Measurements from ENCODE around the gene IL17RE.
"Not testable (repeated sequence)": the region's sequence is repeated elsewhere in the genome, so short reads cannot be mapped to it uniquely, and the experiment has no call there.

The IL17RE gene, protein sequence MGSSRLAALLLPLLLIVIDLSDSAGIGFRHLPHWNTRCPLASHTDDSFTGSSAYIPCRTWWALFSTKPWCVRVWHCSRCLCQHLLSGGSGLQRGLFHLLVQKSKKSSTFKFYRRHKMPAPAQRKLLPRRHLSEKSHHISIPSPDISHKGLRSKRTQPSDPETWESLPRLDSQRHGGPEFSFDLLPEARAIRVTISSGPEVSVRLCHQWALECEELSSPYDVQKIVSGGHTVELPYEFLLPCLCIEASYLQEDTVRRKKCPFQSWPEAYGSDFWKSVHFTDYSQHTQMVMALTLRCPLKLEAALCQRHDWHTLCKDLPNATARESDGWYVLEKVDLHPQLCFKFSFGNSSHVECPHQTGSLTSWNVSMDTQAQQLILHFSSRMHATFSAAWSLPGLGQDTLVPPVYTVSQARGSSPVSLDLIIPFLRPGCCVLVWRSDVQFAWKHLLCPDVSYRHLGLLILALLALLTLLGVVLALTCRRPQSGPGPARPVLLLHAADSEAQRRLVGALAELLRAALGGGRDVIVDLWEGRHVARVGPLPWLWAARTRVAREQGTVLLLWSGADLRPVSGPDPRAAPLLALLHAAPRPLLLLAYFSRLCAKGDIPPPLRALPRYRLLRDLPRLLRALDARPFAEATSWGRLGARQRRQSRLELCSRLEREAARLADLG

DNA sequence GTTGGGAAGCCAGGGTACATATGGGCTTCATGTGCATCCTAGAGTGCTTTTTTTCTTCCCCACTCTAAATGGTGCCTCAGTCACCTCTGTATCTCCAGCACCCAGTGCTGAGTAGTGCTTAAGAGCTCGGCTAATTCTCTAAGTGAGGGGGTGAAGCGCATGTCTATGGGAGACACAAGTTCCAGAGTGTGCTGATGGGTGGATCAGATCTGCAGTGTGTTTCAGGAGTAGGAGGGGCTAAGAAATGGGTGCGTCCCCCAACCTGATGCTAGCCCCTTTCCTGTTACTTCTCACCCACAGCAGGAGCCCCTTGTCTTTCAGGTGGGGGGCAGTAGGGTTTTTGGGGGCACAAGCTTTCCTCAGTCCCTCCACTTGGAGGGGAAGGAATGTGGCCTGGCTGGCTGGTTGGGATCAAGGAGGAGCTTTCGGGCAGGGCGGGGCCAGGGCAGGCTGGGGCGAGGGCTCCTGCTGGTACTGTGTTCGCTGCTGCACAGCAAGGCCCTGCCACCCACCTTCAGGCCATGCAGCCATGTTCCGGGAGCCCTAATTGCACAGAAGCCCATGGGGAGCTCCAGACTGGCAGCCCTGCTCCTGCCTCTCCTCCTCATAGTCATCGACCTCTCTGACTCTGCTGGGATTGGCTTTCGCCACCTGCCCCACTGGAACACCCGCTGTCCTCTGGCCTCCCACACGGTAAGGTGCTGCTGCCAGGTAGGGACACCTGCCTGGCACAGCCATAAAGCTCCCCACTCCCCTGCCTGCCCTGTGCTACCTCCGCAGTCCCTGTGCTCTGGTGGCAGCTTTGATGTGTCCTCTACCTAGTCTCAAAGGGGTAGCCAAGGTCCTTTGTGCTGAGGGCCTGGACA, at the start of gene IL17RE:
Gene IL17RE, plus strand, starts transcription at position 477 of the 866 bp plus-strand sequence. Its CDS starts 85 bp downstream, at position 562.
- H3K36me3 ChIP-seq (ENCODE audit: control insufficient read depth in 1 of 2, insufficient read depth in 2 of 2, low read length in 2 of 2), result no peaks in the 10 kb centered on the region
- H3K27ac ChIP-seq (ENCODE audit: low read length), result peak within 1 kb of the TSS; percentile 83
- H3K9me3 ChIP-seq (ENCODE audit: control insufficient read depth in 1 of 2, low read length in 2 of 2), result no peaks in the 10 kb centered on the region
- H3K27me3 ChIP-seq (ENCODE audit: low read depth, low read length), result no peaks in the 10 kb centered on the region
- peaks cover 0 to 18% of the 10 kb centered on the region in 2 donors for H3K4me1 ChIP-seq (ENCODE audit: control insufficient read depth in 1 of 2, insufficient read depth in 2 of 2, low read length in 2 of 2)
- H3K4me3 ChIP-seq (ENCODE audit: low read depth in 1 of 2, low read length in 2 of 2), result peak within 1 kb of the TSS; percentile 44 to 64

DNA sequence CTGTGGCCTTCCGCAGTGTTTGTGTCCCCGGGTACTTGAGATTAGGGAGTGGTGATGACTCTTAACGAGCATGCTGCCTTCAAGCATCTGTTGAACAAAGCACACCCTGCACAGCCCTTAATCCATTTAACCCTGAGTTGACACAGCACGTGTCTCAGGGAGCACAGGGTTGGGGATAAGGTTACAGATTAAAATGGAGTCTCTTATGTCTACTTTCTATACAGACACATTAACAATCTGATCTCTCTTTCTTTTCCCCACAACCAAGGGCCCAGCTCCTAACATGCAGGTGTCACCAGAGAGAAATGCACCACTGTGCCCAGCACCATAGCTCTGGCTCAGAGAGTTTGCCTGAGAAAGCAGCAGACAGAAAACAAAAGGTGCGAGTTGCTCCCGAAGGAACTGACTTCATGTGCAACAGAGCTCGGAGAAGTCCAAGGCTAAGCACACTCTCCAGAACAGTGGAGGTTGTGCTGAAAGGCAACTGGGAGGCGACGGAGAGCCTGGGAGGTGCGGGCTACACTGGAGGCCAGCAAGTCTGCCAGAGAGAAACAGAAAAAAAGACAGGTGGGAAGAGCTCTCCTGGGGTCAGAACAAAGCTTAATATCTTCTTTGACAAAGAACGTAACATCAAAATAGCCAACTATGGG, 48.2 kb upstream of the IL17RE start:
- H3K36me3 ChIP-seq (ENCODE audit: control insufficient read depth in 1 of 2, insufficient read depth in 2 of 2, low read length in 2 of 2); H3K27me3 ChIP-seq (ENCODE audit: low read depth, low read length); H3K4me3 ChIP-seq (ENCODE audit: low read depth in 1 of 2, low read length in 2 of 2); H3K27ac ChIP-seq (ENCODE audit: low read length); H3K9me3 ChIP-seq (ENCODE audit: control insufficient read depth in 1 of 2, low read length in 2 of 2); H3K4me1 ChIP-seq (ENCODE audit: control insufficient read depth in 1 of 2, insufficient read depth in 2 of 2, low read length in 2 of 2): not testable (repeated sequence)

DNA sequence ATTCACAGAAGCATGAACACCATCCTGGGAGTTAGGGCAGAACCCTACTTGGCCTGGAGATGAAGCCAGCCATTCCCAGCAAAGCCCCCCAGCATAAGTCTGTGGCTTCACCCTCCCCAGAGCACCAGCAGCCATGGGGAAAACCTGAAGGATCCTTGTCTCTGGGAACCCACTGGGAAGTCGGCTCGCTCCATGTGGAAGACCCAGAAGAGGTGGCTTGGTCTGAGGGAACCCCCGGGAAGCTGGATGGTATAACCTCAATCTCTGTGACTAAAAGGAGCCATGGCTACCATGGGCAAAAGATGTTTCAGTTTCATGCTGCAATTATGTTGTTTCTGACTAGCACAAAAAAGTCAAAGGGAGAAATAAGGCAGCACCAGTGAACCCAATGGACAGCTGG, 47.1 kb upstream of the IL17RE start:
- Histone ChIP-seq H3K36me3 (ENCODE audit: control insufficient read depth in 1 of 2, insufficient read depth in 2 of 2, low read length in 2 of 2) (no peaks in the 10 kb centered on the region), H3K27ac (ENCODE audit: low read length) (no peak overlapping the region), H3K9me3 (ENCODE audit: control insufficient read depth in 1 of 2, low read length in 2 of 2) (no peaks in the 10 kb centered on the region), H3K4me3 (ENCODE audit: low read depth in 1 of 2, low read length in 2 of 2) (no peak overlapping the region), H3K27me3 (ENCODE audit: low read depth, low read length) (no peaks in the 10 kb centered on the region), H3K4me1 (ENCODE audit: control insufficient read depth in 1 of 2, insufficient read depth in 2 of 2, low read length in 2 of 2) (no peaks in the 10 kb centered on the region)

DNA sequence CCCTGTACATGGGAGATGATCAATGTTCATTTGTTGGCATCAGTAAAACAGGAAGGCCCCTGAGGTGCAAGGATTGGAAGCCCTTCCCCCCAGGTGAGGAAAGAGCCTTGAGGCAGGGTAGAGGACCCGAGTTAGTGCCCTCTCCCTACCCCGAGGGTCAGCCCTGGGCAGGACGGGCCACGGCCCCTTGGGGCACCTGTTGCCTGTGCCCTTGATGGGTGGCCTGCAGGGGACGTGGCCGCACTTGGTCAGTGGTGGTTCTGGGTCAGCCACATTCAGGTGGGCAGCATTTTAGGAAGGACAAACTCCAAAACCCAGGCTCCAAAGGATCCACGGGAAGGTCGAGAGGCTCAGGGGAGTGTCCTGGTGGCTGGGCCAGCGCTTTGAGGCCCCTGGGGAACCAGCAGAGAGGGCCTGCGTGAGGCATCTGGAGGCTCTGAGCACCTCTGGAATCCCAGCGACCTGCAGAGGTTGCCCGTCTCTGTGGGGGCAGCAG, 43.1 kb upstream of the IL17RE start:
- H3K36me3 ChIP-seq (ENCODE audit: control insufficient read depth in 1 of 2, insufficient read depth in 2 of 2, low read length in 2 of 2), result no peaks in the 10 kb centered on the region
- peaks cover 0 to 18% of the 10 kb centered on the region in 2 donors for H3K4me1 ChIP-seq (ENCODE audit: control insufficient read depth in 1 of 2, insufficient read depth in 2 of 2, low read length in 2 of 2)
- no peak overlapping the region for H3K4me3 ChIP-seq (ENCODE audit: low read depth in 1 of 2, low read length in 2 of 2)
- H3K27me3 ChIP-seq (ENCODE audit: low read depth, low read length), result no peaks in the 10 kb centered on the region
- no peaks in the 10 kb centered on the region for H3K9me3 ChIP-seq (ENCODE audit: control insufficient read depth in 1 of 2, low read length in 2 of 2)
- H3K27ac ChIP-seq (ENCODE audit: low read length), result no peak overlapping the region

DNA sequence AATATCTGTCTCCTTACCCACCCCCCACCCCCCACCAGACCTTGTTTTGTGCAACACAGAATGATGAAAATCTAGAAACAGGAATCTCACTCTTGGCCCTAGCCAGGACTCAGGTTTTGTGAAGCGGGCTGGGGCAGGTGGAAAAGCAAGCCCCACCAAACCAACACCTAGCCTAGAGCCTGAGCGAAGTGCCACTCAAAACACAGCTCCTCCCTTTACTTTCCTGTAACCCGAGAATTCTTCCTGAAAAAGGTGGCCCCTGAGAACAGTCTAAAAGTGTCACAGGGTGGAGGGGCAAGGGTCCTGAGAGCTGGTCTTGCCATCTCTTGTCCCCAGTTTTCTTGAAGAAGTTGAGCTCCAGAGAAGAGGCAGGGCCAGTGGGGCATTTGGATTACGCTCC, 41.4 kb upstream of the IL17RE start:
- Histone ChIP-seq H3K36me3 (ENCODE audit: control insufficient read depth in 1 of 2, insufficient read depth in 2 of 2, low read length in 2 of 2) (no peaks in the 10 kb centered on the region), H3K27me3 (ENCODE audit: low read depth, low read length) (no peaks in the 10 kb centered on the region), H3K4me3 (ENCODE audit: low read depth in 1 of 2, low read length in 2 of 2) (no peak overlapping the region), H3K4me1 (ENCODE audit: control insufficient read depth in 1 of 2, insufficient read depth in 2 of 2, low read length in 2 of 2) (peaks cover 0 to 28% of the 10 kb centered on the region in 2 donors), H3K27ac (ENCODE audit: low read length) (no peak overlapping the region), H3K9me3 (ENCODE audit: control insufficient read depth in 1 of 2, low read length in 2 of 2) (no peaks in the 10 kb centered on the region)

DNA sequence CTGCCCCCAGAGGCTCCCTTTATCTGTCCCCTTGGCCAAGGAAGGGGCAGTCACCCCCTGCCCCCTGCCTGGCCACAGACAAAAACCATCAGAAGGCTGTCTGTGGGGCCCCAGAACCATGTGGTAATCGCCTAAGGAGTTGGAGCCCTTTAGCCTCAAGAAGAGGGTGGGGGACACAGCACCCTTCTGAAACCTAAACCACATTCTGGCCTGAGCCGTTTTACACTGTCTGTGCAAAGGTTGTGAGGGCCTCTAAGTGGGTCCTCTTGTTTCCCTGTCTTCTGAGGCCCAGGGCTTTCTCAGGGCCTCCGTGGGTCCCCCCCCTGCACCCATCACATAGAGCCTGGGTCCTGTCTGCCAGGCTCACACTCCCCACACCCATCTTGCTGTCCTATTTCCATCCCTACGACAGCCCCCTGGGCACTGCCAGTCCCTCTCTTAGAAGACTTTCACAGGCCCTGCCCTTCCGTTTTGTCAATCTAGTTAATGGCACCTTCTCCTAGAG, 41.0 kb upstream of the IL17RE start:
- H3K27me3 ChIP-seq (ENCODE audit: low read depth, low read length), result no peaks in the 10 kb centered on the region
- no peaks in the 10 kb centered on the region for H3K9me3 ChIP-seq (ENCODE audit: control insufficient read depth in 1 of 2, low read length in 2 of 2)
- no peak overlapping the region for H3K27ac ChIP-seq (ENCODE audit: low read length)
- H3K36me3 ChIP-seq (ENCODE audit: control insufficient read depth in 1 of 2, insufficient read depth in 2 of 2, low read length in 2 of 2), result no peaks in the 10 kb centered on the region
- H3K4me3 ChIP-seq (ENCODE audit: low read depth in 1 of 2, low read length in 2 of 2), result no peak overlapping the region
- H3K4me1 ChIP-seq (ENCODE audit: control insufficient read depth in 1 of 2, insufficient read depth in 2 of 2, low read length in 2 of 2), result peaks cover 0 to 29% of the 10 kb centered on the region in 2 donors

DNA sequence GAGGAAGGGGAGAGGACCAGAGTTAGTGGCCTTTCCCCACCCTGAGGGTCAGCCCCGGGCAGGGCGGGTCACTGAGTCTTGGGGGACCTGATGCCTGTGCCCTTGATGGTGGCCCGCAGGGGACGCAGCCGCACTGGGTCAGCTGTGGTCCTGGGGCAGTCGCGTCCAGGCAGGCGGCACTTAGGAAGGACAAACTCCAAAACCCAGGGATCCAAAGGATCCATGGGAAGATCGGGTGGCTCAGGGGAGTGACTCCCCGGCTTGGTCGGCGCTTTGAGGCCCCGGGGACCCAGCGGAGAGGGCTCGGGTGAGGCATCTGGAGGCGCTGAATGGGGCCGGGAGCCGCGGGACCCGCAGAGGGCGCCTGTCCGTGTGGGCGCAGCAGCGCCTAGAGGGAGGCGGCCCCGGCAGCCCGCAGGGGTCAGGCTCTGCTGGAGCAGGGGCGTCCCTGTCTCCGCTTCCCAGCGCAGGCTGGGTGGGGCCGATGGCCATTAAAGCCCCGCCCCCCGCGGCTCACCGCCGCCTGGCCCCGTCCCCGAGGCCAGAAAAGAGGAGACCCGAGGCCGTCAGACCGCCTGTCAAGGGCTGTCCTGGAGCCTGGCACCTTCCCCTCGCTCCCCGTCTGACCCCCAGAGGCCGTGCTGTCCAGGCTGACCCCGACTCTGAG, 40.1 kb upstream of the IL17RE start:
- Histone ChIP-seq H3K4me3 (ENCODE audit: low read depth in 1 of 2, low read length in 2 of 2) (peak overlapping the region in 1 of 2 donors; percentile 43), H3K4me1 (ENCODE audit: control insufficient read depth in 1 of 2, insufficient read depth in 2 of 2, low read length in 2 of 2) (peaks cover 0 to 29% of the 10 kb centered on the region in 2 donors), H3K36me3 (ENCODE audit: control insufficient read depth in 1 of 2, insufficient read depth in 2 of 2, low read length in 2 of 2) (no peaks in the 10 kb centered on the region), H3K27ac (ENCODE audit: low read length) (no peak overlapping the region), H3K9me3 (ENCODE audit: control insufficient read depth in 1 of 2, low read length in 2 of 2) (no peaks in the 10 kb centered on the region), H3K27me3 (ENCODE audit: low read depth, low read length) (no peaks in the 10 kb centered on the region)

DNA sequence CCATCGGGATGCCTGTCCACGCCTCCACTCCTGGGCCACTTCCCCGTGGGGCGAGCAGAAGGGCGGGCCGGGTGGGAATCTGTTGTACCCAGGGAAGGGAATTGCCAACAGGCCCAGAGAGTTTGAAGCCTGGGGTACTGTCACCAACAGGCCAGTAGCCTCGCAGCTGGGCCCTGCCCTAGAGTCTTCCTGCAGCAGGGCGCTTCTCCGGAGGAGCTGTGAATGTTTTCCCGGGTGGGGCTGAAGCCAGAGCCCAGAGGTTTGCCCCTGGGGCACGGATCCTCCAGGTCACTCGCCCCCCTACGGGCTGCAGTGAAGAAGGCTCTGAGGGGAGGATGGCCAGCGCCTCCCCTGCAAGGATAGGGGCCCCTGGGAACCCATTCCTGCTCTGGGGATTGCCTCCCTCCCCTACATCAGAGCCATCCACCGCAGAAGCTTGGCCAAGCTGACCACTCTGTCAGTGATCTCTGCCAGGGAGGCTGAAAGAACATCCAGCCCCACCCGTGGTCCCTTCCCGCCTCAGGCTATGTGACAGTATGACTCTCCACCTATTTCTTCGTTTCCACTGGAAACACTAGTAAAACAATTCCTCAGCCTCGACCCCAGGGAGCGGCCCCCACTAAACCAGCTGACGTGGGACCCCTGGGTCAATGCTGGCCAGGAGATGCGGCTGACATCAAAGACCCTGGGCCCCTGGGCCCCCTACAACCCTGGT, 39.4 kb upstream of the IL17RE start:
- peaks cover 0 to 29% of the 10 kb centered on the region in 2 donors for H3K4me1 ChIP-seq (ENCODE audit: control insufficient read depth in 1 of 2, insufficient read depth in 2 of 2, low read length in 2 of 2)
- H3K9me3 ChIP-seq (ENCODE audit: control insufficient read depth in 1 of 2, low read length in 2 of 2), result no peaks in the 10 kb centered on the region
- no peak overlapping the region for H3K27ac ChIP-seq (ENCODE audit: low read length)
- H3K27me3 ChIP-seq (ENCODE audit: low read depth, low read length), result no peaks in the 10 kb centered on the region
- H3K36me3 ChIP-seq (ENCODE audit: control insufficient read depth in 1 of 2, insufficient read depth in 2 of 2, low read length in 2 of 2), result no peaks in the 10 kb centered on the region
- peak overlapping the region in 1 of 2 donors; percentile 43 for H3K4me3 ChIP-seq (ENCODE audit: low read depth in 1 of 2, low read length in 2 of 2)

DNA sequence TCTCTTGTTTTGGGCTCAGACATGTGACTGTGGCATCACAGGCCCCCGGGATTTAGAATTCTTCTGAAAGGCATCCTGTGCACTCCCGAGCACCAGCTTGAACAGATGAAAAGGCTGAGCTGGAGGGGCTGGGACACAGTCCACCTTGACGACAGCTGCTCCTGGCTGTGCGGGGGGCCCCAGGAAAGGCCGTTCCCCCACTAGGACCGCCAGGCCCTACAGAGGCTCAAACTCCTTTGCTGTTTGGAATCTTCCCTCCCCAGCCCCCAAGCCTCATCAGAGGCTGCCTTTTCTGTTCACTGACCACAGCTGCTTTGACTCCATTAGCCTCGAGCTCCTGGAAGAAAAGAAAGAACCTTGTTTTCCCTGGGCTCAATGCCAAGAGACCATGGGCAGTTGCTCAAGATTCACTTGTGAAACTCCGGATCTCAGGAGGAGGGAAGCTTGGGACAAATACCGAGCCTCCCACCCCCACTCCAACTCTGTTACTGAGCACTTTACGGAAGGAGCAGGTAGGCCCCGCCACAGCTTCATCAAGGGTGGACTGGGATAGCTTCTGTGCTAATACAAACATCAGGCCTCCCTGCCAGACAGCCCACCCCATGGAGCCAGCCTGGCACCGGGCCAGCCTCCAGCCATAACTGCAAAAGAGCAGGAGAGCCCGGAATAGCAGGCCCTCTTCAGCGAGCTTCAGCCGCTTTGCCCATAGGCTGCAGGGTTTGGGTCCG, 38.3 kb upstream of the IL17RE start:
- Histone ChIP-seq H3K4me3 (ENCODE audit: low read depth in 1 of 2, low read length in 2 of 2) (peak overlapping the region in 1 of 2 donors; percentile 29), H3K9me3 (ENCODE audit: control insufficient read depth in 1 of 2, low read length in 2 of 2) (no peaks in the 10 kb centered on the region), H3K4me1 (ENCODE audit: control insufficient read depth in 1 of 2, insufficient read depth in 2 of 2, low read length in 2 of 2) (peaks cover 0 to 29% of the 10 kb centered on the region in 2 donors), H3K36me3 (ENCODE audit: control insufficient read depth in 1 of 2, insufficient read depth in 2 of 2, low read length in 2 of 2) (no peaks in the 10 kb centered on the region), H3K27ac (ENCODE audit: low read length) (peak overlapping the region; percentile 39), H3K27me3 (ENCODE audit: low read depth, low read length) (no peaks in the 10 kb centered on the region)
